ENCODE data around the gene IL16. TPM values are rescaled to one million over a fixed set of nuclear protein-coding genes. Genes with fewer than 3 reads are reported as not detected.

IL16 gene
- total and polyA plus RNA-seq, 11 donors, result 1.2 to 21.6 (median 3.7) TPM

DNA sequence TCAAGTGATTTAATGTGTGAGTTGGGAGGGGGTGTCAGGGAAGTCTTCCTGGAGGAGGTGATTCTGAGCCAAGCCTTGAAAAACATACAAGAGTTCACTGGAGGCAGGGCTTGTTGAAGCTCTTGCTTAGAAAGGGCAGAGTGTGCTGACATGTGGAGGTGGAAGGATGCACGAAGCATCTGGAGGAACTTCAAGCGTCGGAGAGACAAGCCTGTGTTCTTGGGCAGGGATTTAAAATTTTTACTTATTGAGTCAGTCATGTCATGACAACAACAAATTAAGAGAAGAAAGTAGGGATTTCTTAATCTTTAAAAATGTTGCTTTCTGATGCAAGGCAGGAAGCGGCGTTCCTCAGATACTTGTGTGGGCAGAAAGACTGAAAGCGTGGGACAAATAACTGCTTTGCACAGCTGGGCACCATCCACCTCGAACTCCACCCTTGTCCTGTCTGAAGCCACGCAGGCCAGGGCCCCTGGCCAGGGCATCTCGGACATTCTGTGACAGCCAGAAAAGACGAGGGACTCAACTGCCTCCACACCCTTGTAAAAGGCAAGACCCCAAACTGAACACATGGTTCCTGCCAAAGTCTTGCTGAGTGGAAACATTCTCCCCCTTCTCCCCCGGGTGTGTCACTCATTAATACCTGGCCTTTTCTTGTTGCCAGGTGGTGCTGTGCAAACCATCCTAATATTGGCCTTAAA lies 6.9 kb upstream of the IL16 start:
- ATAC-seq (peak; percentile 83 to 92 (median 88)), DNase-seq (peak; percentile 39 to 77 (median 73))
- 66 to 74% (median 67%) methylated on average over 11 of the region's 11 CpGs for WGBS, 4 donors
- intact Hi-C loops (cut with DNase I), result loop anchor here in 2 of 10 donors (5.0 to 10.0 kb wide), 3 partner anchors 38 to 135 kb away; partner anchors contain the start of genes CFAP161 (in 1 of the 2) and STARD5 (in 1 of the 2)
- Histone ChIP-seq H3K36me3 (no peaks in the 10 kb centered on the region), H3K9me3 (no peaks in the 10 kb centered on the region), H3K27me3 (peaks cover 0 to 6% (median 0%) of the 10 kb centered on the region in 9 donors), H3K4me3 (no peak overlapping the region), H3K27ac (peak overlapping the region in 11 of 12 donors; percentile 7 to 88 (median 62)), H3K4me1 (peaks cover 0 to 9% (median 0%) of the 10 kb centered on the region in 12 donors)
- TF ChIP-seq CTCF (IDR thresholded peaks at IDR 0.05) (no peak), POLR2A (IDR thresholded peaks at IDR 0.05) (no peak)

- peak overlapping the region in 11 of 12 donors; percentile 7 to 88 (median 62) for H3K27ac ChIP-seq
- intact Hi-C loops (cut with DNase I), result loop anchor here in 1 of 10 donors (5.0 kb wide), 1 partner anchor 36 kb away; no protein-coding TSS in a partner anchor
- TF ChIP-seq POLR2A (IDR thresholded peaks at IDR 0.05), result no peak
- H3K9me3 ChIP-seq, result no peaks in the 10 kb centered on the region
- peaks cover 0 to 16% (median 0%) of the 10 kb centered on the region in 12 donors for H3K4me1 ChIP-seq
- no peaks in the 10 kb centered on the region for H3K36me3 ChIP-seq
- no peak for DNase-seq
- ATAC-seq, result peak in 1 of 4 donors; percentile 16
- H3K4me3 ChIP-seq, result no peak overlapping the region
- WGBS, 4 donors, result 87 to 91% (median 87%) methylated on average over 3 of the region's 3 CpGs
- peaks cover 0 to 9% (median 0%) of the 10 kb centered on the region in 9 donors for H3K27me3 ChIP-seq
Measured at GRCh38 chr15:81190922-81191507, 5.7 kb upstream of the IL16 start.

- ATAC-seq (no peak), DNase-seq (no peak)
- H3K4me3 ChIP-seq, result no peak overlapping the region
- H3K27ac ChIP-seq, result peak overlapping the region in 5 of 12 donors; percentile 32 to 85 (median 62)
- WGBS, 4 donors, result 83 to 93% (median 89%) methylated on average over 3 of the region's 3 CpGs
- intact Hi-C loops (cut with DNase I), result loop anchor here in 1 of 10 donors (5.0 kb wide), 1 partner anchor 36 kb away; no protein-coding TSS in a partner anchor
- no peaks in the 10 kb centered on the region for H3K9me3 ChIP-seq
- H3K4me1 ChIP-seq, result peaks cover 0 to 16% (median 0%) of the 10 kb centered on the region in 12 donors
- no peaks in the 10 kb centered on the region for H3K36me3 ChIP-seq
- TF ChIP-seq POLR2A (IDR thresholded peaks at IDR 0.05), result no peak
- TF ChIP-seq CTCF (IDR thresholded peaks at IDR 0.05), result no peak
- H3K27me3 ChIP-seq, result peaks cover 0 to 5% (median 0%) of the 10 kb centered on the region in 9 donors
Measured at GRCh38 chr15:81191701-81192100, 5.0 kb upstream of the IL16 start.

GRCh38 chr15:81194723-81195122 lies 2.0 kb upstream of the IL16 start:
- WGBS, 4 donors, result 76 to 84% (median 77%) methylated on average over 5 of the region's 5 CpGs
- H3K27ac ChIP-seq, result no peak overlapping the region

More at GRCh38 chr15:81194723-81195122, 2.0 kb upstream of the IL16 start:
- H3K9me3 ChIP-seq, result no peaks in the 10 kb centered on the region
- peaks cover 0 to 5% (median 0%) of the 10 kb centered on the region in 9 donors for H3K27me3 ChIP-seq
- no peak overlapping the region for H3K4me3 ChIP-seq
- H3K4me1 ChIP-seq, result peaks cover 0 to 16% (median 0%) of the 10 kb centered on the region in 12 donors
- H3K36me3 ChIP-seq, result no peaks in the 10 kb centered on the region
- DNase-seq (no peak), ATAC-seq (no peak)
- intact Hi-C loops (cut with DNase I), result loop anchor here in 2 of 10 donors (5.0 kb wide), 3 partner anchors 33 to 63 kb away; no protein-coding TSS in a partner anchor
- TF ChIP-seq POLR2A (IDR thresholded peaks at IDR 0.05) (no peak), CTCF (IDR thresholded peaks at IDR 0.05) (no peak)
